Kidney epithelial cell (primary cell): ENCODE measurements around the gene ABHD12. TPM values are rescaled to one million over a fixed set of nuclear protein-coding genes. Genes with fewer than 3 reads are reported as not detected.

ENCODE experiments used
- DNase-seq: peaks from one replicate; pipeline ENCODE4 v3.0.0-alpha.2; 2010; ENCODE audit warnings: low read depth
- H3K27me3 ChIP-seq: 2 replicates; pipeline ENCODE4 v1.6.0; 2011; ENCODE audit warnings: low read length; ENCODE audit not compliant: control insufficient read depth, insufficient read depth
- H3K36me3 ChIP-seq: 2 replicates; pipeline ENCODE4 v1.5.1; 2011; ENCODE audit warnings: low read length; ENCODE audit not compliant: control insufficient read depth, insufficient read depth
- H3K4me3 ChIP-seq: 2 replicates; pipeline ENCODE4 v1.5.1; 2011; ENCODE audit warnings: low read depth, mild to moderate bottlenecking, control low read depth, low read length
- total RNA-seq: library from RNA; depleted of rRNA; stranded (reverse); fragments of >200 nt; gene quantifications from 2 replicates; pipeline ENCODE4 v1.2.3, GENCODE V29; 2015
- TF ChIP-seq, protein P1 (sequence below): IDR thresholded peaks from 2 replicates; pipeline ENCODE4 v1.5.1; 2011; ENCODE audit warnings: mild to moderate bottlenecking, moderate library complexity, low read length, control low read depth, inconsistent platforms; ENCODE audit not compliant: insufficient read depth, poor library complexity, severe bottlenecking

The ABHD12 gene
- total RNA-seq, 1 donor from 2014 or later, result 75.1 TPM

- DNase-seq, result no peak
- Histone ChIP-seq H3K36me3 (no peaks in the 10 kb centered on the region), H3K4me3 (no peak overlapping the region), H3K27me3 (no peaks in the 10 kb centered on the region)
- TF ChIP-seq, protein P1, sequence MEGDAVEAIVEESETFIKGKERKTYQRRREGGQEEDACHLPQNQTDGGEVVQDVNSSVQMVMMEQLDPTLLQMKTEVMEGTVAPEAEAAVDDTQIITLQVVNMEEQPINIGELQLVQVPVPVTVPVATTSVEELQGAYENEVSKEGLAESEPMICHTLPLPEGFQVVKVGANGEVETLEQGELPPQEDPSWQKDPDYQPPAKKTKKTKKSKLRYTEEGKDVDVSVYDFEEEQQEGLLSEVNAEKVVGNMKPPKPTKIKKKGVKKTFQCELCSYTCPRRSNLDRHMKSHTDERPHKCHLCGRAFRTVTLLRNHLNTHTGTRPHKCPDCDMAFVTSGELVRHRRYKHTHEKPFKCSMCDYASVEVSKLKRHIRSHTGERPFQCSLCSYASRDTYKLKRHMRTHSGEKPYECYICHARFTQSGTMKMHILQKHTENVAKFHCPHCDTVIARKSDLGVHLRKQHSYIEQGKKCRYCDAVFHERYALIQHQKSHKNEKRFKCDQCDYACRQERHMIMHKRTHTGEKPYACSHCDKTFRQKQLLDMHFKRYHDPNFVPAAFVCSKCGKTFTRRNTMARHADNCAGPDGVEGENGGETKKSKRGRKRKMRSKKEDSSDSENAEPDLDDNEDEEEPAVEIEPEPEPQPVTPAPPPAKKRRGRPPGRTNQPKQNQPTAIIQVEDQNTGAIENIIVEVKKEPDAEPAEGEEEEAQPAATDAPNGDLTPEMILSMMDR, result no peak
Measured at GRCh38 chr20:25323496-25324246, 67.0 kb downstream of the ABHD12 start.

DNA sequence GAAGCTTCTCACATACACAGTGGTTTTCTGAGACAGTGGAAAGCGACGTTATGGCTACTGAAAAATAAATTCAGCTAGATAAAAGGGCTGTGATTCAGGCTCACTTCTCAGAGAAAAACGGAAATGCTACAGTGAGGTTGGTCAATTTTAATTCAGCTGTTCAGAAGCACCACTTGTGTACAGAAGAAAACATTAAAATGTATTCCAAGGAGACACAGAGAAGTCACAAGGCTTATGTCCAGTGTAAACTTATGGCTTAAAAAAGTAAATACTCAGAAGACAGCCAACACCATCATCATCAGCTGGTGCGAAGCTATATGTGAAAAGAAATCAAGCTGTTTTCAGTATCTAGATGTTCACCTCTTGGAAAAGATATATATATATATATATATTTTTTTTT lies 68.6 kb downstream of the ABHD12 start:
- DNase-seq, result no peak
- no peaks in the 10 kb centered on the region for H3K27me3 ChIP-seq
- H3K36me3 ChIP-seq, result no peaks in the 10 kb centered on the region
- H3K4me3 ChIP-seq, result no peak overlapping the region
- TF ChIP-seq, protein P1, result no peak

DNA sequence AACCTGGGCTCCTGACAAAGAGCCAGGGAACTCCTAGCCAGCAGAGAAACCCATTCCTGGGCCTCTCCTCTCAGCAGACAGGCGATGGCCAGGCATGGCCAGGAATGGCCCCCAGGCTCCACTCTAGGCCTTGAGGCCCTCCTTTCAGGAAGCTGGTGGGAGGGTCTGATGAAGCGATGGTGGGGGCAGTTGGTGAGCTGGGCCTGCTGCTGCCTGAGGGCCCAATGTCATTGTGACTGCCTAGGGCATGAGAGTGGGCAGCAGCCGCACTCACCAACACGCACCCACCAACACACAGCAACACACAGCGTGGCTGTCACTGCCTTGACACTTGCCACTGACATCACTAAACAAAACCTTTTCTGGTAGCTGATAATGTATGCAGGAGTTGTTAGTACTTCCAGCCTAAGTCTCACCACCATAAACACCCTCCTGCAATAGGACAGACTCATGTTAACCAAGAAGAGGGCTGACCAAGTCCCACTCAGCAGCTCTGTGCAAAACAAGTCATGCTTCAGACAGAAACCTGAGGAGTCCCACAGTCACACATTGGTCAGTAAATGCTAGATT lies 69.3 kb downstream of the ABHD12 start:
- Histone ChIP-seq H3K4me3 (no peak overlapping the region), H3K36me3 (no peaks in the 10 kb centered on the region), H3K27me3 (no peaks in the 10 kb centered on the region)
- DNase-seq, result no peak
- TF ChIP-seq, protein P1, result no peak

DNA sequence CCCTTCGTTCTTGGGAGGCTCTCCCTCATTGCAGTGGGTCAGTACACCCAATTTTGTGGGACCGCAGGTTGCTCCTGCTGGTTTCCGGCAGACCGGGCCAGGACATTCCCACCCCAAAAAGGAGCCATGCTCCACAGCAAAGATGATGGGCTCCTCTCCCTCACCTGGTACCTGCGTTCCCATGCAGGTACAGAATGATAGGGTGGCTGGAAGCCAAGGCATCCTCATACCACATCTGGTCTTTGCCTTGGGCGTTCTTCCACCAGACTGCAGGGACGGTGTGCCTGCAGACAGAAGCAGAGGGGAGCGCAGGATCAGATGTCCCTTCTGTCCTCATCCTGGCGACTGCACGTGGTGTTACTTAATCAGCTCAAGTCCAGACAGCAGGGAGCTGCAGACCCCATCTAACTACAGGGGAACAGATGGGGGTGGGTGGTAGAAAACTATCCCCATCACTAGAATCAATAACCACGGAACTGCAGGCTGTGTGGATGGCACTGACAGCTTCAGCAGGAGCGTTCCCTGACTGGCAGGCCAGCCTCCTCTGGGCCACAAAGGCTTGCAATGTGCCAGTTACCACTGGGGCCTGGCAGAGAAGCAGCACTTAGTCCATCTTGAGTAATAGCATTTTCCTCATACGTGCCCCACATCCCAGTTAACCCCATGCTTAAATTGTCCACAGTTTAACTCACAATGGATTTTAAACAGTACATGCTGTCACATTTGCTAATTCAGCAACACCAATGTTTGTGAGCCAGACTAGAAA lies 70.4 kb downstream of the ABHD12 start:
- DNase-seq, result no peak
- TF ChIP-seq, protein P1, result no peak
- H3K4me3 ChIP-seq, result no peak overlapping the region
- no peaks in the 10 kb centered on the region for H3K27me3 ChIP-seq
- no peaks in the 10 kb centered on the region for H3K36me3 ChIP-seq

- DNase-seq, result no peak
- TF ChIP-seq, protein P1, result no peak
- no peak overlapping the region for H3K4me3 ChIP-seq
- H3K27me3 ChIP-seq, result no peaks in the 10 kb centered on the region
- H3K36me3 ChIP-seq, result no peaks in the 10 kb centered on the region
Measured at GRCh38 chr20:25319241-25320034, 71.2 kb downstream of the ABHD12 start.
